Cardiac muscle cell (in vitro differentiated cells and primary cell): ENCODE data around the gene NOL3. TPM values are rescaled to one million over a fixed set of nuclear protein-coding genes. Genes with fewer than 3 reads are reported as not detected.

Experiments used
- DNase-seq, 2 donors: peaks; one replicate each; pipeline versions ENCODE4 v3.0.0 to v3.0.0-alpha.2; 2010 to 2017; ENCODE audit warnings: low read depth in 1 of 2, low spot score in 1 of 2
- H3K27ac ChIP-seq: fragments of 200-600 bp; sonication (generic); 2 replicates; pipeline ENCODE4 v1.5.1; 2016
- H3K27me3 ChIP-seq: fragments of 200-600 bp; sonication (generic); 2 replicates; pipeline ENCODE4 v1.6.0; 2016; ENCODE audit warnings: control low read depth
- H3K36me3 ChIP-seq: fragments of 200-600 bp; sonication (generic); 2 replicates; pipeline ENCODE4 v1.5.1; 2016; ENCODE audit warnings: control low read depth
- H3K4me1 ChIP-seq: fragments of 200-600 bp; sonication (generic); 2 replicates; pipeline ENCODE4 v1.8.1; 2017; ENCODE audit warnings: low read depth, mild to moderate bottlenecking, mixed run types
- H3K4me3 ChIP-seq: fragments of 200-600 bp; sonication (generic); 2 replicates; pipeline ENCODE4 v1.5.1; 2016; ENCODE audit warnings: mild to moderate bottlenecking
- H3K9me3 ChIP-seq: fragments of 200-600 bp; sonication (generic); 2 replicates; pipeline ENCODE4 v1.5.1; 2017; ENCODE audit warnings: low read depth, mild to moderate bottlenecking, control low read depth
- CTCF ChIP-seq: IDR thresholded peaks from 2 replicates; pipeline ENCODE4 v1.5.1; 2012; ENCODE audit warnings: low read depth, mild to moderate bottlenecking, low read length
- polyA plus RNA-seq: library from polyadenylated mRNA; unstranded; fragments of >200 nt; fragmentation: Nextera tagmentation; extraction: Ambion mirVana; gene quantifications from 2 replicates; pipeline ENCODE4 v1.2.1, GENCODE V29; 2016
- total RNA-seq: library from RNA; depleted of rRNA; stranded (reverse); fragments of >200 nt; gene quantifications from 2 replicates; pipeline ENCODE4 v1.2.3, GENCODE V29; 2016

NOL3 gene
- total and polyA plus RNA-seq, 2 experiments from 2014 or later, result 31.1 to 40.6 TPM

DNA sequence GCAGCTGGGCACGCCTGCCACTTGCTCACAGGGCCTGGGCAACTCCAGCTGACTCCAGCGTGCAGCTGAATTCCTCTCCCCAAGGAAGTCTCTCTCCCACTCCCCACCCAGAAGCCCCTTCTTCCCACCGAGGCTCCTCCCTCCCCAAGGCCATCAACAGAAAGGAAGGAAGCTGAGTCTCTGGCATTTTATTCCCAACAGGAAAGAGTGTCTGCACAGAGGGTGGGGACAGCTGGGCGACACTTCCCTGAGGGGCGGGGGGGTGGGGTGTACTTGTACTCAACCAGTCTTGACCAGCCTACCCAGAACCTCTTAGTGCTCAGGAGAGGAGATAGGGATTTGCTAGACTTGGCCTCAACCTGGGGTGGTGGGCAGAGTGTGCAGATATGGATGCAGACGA is 19.7 kb downstream of the NOL3 start, which contains the start of gene EXOC3L1:
Gene EXOC3L1, minus strand, starts transcription at position 96 of the 400 bp plus-strand sequence. CDS start 460 bp downstream, outside the sequence.
- H3K4me1 ChIP-seq, result peaks cover 7% of the 10 kb centered on the region
- TF ChIP-seq CTCF, result no peak
- H3K27me3 ChIP-seq, result peaks cover 2% of the 10 kb centered on the region
- H3K4me3 ChIP-seq, result no peak within 1 kb of the TSS
- no peak for DNase-seq
- H3K36me3 ChIP-seq, result peaks cover 6% of the 10 kb centered on the region
- H3K27ac ChIP-seq, result no peak within 1 kb of the TSS
- H3K9me3 ChIP-seq, result no peaks in the 10 kb centered on the region

DNA sequence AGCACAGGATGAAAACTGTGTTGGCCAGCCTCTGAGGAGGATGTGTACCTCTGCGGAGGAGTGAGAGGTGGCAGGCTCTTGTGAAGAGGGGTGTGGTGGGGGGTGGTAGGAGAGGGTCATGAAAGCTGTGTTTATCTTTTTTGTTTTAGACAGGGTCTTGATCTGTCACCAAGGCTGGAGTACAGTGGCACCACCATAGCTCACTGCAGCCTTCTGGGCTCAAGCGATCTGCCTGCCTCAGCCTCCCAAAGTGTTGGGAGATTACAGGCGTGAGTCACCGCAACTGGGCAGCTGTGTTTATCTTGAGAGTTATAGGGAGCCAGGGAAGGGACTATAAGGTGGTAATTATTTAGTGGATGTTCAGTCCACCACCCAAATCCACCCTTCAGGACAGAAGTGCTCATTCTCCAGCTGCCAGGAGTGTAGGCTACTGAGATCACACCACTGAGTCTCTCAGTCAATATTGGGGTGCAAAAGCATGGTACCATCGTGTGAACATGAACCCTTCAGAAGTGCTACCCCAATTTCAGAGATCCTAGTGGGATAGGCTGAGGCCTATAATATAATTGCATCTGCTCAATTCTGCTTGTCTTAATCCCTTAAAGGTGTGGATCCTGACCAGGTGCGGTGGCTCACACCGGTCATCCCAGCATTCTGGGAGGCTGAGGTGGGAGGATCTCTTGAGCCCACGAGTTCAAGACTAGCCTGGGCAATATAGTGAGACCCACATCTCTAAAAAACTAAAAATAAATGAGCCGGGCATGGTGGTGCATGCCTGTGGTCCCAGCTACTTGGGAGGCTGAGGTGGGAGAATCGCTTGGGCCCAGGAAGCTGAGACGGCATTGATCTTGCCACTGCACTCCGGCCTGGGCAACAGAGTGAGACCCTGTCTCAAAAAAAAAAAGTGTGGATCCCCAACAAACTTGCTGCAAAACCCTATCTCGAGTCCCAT is 20.4 kb downstream of the NOL3 start:
- Histone ChIP-seq H3K27ac (no peak overlapping the region), H3K4me1 (peaks cover 7% of the 10 kb centered on the region), H3K36me3 (peaks cover 12% of the 10 kb centered on the region), H3K9me3 (no peaks in the 10 kb centered on the region), H3K27me3 (no peaks in the 10 kb centered on the region), H3K4me3 (no peak overlapping the region)
- TF ChIP-seq CTCF, result no peak
- peak in 1 of 2 donors; percentile 37 for DNase-seq

- H3K27ac ChIP-seq, result no peak overlapping the region
- no peak for DNase-seq
- peaks cover 19% of the 10 kb centered on the region for H3K36me3 ChIP-seq
- no peak overlapping the region for H3K4me3 ChIP-seq
- TF ChIP-seq CTCF, result no peak
- H3K27me3 ChIP-seq, result no peaks in the 10 kb centered on the region
- H3K4me1 ChIP-seq, result peaks cover 7% of the 10 kb centered on the region
- H3K9me3 ChIP-seq, result no peaks in the 10 kb centered on the region
Measured at GRCh38 chr16:67191411-67191994, 21.2 kb downstream of the NOL3 start.

DNA sequence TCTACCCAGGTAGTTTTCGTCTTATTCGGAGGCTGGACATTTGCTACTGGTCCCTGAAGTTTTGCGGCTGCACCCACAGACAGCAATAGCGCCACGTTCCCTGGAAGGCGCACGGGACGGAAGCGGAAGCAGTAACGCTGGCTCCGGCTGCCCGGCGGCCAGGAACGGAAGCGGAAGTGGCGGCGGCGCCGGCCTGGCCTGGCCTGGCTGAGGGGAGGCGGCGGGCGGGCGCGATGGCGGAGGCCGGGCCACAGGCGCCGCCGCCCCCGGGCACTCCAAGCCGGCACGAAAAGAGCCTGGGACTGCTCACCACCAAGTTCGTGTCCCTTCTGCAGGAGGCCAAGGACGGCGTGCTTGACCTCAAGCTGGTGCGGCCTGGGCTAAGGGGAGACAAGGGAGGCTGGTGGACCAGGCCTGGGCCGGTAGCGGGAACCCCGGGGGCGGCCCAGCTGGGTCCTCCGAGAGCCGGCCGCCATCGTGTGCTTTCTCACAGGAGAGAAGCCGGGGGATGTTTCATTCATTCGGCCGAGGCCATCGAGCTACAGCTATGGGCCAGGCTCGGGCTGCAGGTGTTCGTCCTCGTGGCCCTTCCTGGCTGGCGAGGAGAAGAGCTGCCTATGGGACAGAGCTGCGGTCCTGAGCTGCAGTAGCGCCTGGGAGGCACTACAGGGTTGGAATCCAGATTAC is 21.8 kb downstream of the NOL3 start, which contains the start of gene E2F4:
Gene E2F4, plus strand, starts transcription at position 161 of the 687 bp plus-strand sequence. Its CDS starts 73 bp downstream, at position 234.
- peak; percentile 95 to 96 for DNase-seq
- Histone ChIP-seq H3K9me3 (no peaks in the 10 kb centered on the region), H3K27ac (peak within 1 kb of the TSS; percentile 67), H3K27me3 (no peaks in the 10 kb centered on the region), H3K36me3 (peaks cover 25% of the 10 kb centered on the region), H3K4me1 (peaks cover 7% of the 10 kb centered on the region), H3K4me3 (peak within 1 kb of the TSS; percentile 88)
- no peak for TF ChIP-seq CTCF

DNA sequence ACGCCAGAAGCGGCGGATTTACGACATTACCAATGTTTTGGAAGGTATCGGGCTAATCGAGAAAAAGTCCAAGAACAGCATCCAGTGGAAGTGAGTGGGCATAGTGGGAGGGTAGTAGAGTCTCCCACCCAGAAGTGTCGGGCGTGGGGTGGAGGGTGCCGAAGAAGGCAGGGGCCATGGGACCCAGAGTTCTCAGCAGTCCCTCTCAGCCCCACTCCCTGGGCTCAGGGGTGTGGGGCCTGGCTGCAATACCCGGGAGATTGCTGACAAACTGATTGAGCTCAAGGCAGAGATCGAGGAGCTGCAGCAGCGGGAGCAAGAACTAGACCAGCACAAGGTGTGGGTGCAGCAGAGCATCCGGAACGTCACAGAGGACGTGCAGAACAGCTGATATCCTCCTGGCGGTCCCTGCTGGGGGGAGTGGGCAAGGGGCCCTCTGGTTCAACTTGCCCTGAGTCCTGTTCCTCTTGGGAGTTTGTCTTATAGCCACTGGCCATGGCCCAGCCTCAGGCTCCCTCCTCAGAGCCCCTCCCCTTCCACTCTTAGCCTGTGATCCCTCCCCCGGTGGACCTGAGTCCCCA is 22.5 kb downstream of the NOL3 start:
- Histone ChIP-seq H3K36me3 (peaks cover 30% of the 10 kb centered on the region), H3K27me3 (no peaks in the 10 kb centered on the region), H3K27ac (peak overlapping the region; percentile 67), H3K9me3 (no peaks in the 10 kb centered on the region), H3K4me1 (peaks cover 7% of the 10 kb centered on the region), H3K4me3 (peak overlapping the region; percentile 88)
- DNase-seq, result no peak
- no peak for TF ChIP-seq CTCF
